Vagina (tissue), 2 donors: ENCODE data around the gene PLCE1.

ENCODE experiments used
- CTCF ChIP-seq, 3 experiments: fragments of 450-650 bp in 2 of 3; fragments of 200-600 bp in 1 of 3; sonication (generic) in 1 of 3; IDR thresholded peaks; one replicate each; pipeline ENCODE4 v1.5.1; 2017 to 2019; ENCODE audit warnings: antibody characterized with exemption in 3 of 3, mild to moderate bottlenecking in 2 of 3, moderate library complexity in 2 of 3
- POLR2AphosphoS5 ChIP-seq, 2 donors: sonication (generic); formaldehyde crosslinking; IDR thresholded peaks; one replicate each; pipeline ENCODE4 v1.9.0; 2017; ENCODE audit warnings: antibody characterized with exemption in 2 of 2, mild to moderate bottlenecking in 2 of 2, low read depth in 1 of 2; ENCODE audit not compliant: insufficient read depth in 1 of 2

- TF ChIP-seq CTCF (IDR thresholded peaks at IDR 0.05) (no peak), POLR2AphosphoS5 (IDR thresholded peaks at IDR 0.05; ENCODE audit: insufficient read depth in 1 of 2, low read depth in 1 of 2) (no peak)
These were observed 33.5 kb downstream of the PLCE1 start for GRCh38 chr10:94027197-94027596.
